Hematopoietic multipotent progenitor cell treated with erythropoietin and hydrocortisone succinate and interleukin-3 and kit ligand, for 4 days (in vitro differentiated cells): ENCODE data around the gene NLRP14.

ENCODE experiments used
- DNase-seq: peaks from one replicate; pipeline ENCODE4 v3.0.0-alpha.2; 2015

Gene NLRP14

DNA sequence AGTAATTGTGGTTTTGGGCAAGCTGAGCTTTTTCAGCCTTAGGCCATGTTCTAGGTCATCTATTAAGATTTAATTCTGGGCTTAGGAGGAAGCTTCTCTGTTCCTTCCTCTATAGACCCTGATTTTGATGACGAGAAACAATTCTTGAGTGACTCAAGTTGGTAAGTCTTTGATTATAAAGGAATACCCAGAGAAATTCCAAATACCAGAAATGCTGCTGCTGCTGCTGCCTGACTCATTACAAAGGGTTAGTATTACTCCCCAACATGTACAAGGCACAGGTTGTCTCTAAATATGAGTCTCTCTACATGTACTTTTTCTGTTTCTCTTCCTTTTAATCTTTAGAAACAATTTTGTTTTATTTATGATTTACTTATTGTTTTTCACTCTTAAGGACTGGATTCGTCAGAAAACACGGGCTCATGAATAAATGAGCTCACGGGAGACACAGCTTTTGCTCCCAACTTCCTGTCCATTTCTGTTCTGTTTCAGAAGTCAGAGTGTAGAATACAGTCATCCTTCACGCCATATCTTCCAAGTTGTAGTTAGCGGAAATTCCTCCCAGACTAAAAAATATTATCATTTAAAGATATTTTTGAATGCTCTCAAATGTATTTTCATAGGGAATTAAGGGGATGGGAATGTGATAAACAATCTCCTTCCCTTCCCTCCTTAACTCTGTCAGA, 36.7 kb downstream of the NLRP14 start:
- DNase-seq, result no peak

DNA sequence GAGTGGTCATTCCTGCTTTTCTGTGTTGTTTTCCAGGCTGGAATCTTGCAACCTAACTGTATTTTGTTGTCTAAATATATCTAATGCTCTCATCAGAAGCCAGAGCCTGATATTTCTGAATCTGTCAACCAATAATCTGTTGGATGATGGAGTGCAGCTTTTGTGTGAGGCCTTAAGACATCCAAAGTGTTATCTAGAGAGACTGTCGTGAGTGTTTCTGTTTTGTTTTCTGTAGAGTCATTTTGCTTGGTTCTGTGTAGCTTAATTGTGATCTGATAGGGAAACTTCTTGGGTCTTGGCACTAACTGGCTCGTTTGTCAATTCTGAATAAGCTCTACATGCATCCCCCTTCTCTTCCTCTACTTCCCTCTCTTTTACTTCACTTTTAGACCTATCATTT, 37.4 kb downstream of the NLRP14 start:
- no peak for DNase-seq

DNA sequence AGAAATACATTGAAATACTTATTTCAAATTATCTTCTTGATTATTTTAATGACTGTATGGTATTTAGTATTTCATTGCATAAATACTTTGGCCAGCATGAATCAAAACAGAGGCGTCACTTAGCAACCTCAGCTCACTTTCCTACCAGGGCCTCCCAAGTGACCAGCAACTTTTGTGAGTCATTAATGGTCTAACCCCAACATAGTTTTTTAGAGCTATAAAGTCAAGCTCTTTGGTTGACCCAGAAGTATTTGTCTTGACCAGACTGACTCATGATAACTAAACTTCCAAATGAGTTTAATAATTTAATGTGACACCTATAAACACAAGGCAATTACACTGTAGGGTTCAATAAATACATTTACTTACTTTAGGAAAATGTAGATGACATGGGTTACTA, 40.6 kb downstream of the NLRP14 start:
- DNase-seq, result no peak

DNA sequence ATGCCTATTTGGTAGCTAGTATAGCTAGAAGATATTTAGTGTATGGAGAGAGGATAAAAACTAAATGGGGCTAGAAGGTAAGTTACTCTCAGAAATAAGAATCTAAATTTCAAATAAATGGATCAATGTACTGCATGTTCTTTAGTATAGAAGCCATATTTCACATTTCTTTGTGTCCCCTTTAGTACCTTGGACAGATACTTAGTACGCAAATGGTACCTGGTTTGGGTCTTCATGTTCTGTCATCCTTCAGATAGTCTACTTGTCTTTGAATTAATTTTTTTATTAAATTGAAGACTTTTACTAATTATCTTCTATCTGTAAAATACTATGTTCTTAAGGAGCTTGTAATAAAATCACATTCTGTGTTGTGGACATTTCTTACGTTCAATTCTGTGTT, 42.3 kb downstream of the NLRP14 start:
- no peak for DNase-seq

DNA sequence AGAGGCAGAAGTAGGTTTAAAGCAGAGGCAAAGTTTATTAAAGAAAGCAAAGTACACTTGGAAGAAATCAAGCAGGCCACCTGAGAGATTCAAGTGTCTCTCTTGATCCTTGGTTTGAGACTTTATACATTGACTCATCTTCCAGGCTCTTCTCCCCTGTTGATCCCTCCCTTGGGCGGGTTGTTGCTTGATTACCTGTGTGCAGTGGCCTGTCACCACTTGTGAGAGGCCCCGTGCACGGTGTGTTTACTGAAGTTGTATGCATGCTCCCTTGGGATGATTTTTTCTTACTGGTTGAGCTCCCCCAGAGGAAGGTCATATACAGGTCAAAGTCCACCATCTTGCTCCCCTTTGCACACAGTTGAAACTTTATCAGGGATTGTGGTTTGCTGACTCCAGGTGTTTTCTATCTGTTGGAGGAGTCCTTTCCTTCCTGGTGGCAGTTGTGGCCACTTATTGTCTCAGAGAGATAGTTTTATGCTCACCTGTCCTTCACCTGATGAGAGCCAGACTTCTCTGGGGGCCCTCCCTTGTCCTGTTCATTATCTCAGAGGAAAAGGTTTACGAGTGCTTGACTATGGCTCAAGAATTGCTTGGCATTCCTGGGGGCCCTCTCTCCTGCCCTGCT, 52.2 kb downstream of the NLRP14 start:
- DNase-seq, result no peak

DNA sequence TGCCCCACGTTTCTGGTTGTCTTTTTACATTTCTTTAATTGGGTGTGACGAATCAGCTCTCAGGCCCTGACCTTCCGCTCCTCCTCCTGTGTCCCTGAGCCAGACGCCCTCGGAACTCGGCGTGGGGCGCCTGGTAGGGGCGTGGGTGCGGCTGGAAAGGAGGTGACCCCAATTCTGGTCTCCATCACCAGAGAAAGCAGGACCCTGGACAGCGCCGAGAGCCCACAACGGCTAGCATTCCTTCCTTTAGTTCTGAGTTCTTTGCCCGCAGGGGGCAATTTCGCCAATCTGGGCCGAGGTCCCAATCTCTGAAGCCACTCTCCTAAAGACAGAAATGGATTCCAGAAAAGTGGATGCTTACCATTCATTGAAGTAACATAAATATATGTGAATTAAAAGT, 56.8 kb downstream of the NLRP14 start:
- DNase-seq, result peak; percentile 14

DNA sequence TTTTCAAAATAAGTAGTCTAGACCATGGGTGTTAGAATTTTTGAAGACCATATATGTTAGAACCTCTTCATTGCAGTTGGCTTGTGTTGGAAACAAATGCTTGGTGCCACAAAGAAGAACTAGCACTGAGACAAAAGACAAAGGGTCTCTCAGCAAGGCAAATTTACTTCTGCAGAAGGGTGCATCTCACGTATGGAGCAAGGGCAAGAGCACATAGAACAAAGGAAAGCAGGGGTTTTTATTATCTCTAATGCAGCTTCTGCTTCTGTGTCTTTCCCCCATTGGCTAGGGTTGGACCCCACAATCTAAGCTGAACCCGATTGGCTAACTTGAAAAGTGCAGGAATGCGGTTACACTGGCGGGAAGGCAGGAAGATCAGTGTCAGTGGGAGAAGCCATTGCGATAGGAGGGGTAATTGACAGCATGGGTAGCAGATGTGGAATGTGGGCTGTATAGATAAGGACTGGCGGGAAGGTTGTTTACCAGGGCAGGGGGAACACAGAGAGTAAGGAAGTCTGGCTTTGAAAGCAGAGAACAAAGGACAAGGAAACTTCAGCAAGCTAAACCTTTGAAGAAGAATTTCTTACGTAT, 59.4 kb downstream of the NLRP14 start:
- no peak for DNase-seq

DNA sequence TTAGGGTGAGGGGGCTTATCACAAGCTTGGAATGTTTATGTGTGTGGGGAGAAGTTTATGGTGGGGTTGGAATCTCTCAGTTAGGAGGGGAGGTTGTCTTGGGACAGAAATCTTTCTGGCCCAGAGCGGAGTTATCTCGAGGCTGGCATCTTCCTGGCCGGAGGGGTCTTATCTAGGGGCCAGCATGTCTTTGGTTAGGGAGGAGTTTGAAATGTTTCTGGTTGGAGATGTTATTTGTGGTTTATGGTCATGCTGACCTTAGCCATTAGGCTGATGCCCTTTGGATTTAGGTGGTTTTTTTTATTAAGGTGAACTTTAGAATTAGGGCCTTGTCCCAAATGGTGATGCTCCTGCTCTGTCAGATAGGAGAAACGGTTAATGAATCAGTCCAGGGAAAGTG, 60.6 kb downstream of the NLRP14 start:
- DNase-seq, result no peak

DNA sequence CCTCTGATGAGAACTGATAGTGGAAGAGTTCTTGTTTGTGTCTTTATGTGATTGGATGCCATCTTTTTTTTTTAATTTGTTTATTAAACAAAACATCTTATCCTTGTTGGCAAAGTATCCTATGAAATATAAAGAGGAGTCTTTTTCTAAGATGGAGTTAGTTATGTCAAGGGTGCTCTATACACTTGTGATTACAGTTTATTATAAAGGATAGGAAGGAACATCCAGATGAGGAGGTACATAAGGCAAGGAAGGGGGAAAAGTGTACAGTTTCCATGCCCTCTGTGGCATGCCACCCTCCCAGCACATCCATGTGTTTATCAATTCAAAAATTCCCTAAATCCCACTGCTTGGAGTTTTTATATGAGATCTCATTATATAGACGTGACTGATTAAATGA, 61.2 kb downstream of the NLRP14 start:
- no peak for DNase-seq

DNA sequence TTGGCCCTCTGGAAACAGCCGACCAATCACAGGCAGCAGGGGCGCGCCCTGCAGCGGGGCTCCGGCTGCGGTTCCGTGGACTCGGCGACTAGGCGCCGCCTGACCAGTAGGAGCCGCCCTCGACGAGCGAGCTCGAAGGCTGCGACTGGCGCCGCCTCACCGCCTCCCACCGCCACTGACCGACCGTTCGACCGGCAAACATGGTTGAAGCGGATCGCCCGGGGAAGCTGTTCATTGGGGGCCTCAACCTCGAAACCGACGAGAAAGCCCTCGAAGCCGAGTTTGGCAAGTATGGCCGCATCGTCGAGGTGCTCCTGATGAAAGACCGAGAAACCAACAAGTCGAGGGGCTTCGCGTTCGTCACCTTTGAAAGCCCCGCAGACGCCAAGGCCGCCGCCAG, 68.6 kb downstream of the NLRP14 start, which contains the start of gene RBMXL2:
RBMXL2 (plus strand) TSS at position 78 of the 400 bp plus-strand sequence; CDS start at position 201, 123 bp downstream.
- no peak for DNase-seq

DNA sequence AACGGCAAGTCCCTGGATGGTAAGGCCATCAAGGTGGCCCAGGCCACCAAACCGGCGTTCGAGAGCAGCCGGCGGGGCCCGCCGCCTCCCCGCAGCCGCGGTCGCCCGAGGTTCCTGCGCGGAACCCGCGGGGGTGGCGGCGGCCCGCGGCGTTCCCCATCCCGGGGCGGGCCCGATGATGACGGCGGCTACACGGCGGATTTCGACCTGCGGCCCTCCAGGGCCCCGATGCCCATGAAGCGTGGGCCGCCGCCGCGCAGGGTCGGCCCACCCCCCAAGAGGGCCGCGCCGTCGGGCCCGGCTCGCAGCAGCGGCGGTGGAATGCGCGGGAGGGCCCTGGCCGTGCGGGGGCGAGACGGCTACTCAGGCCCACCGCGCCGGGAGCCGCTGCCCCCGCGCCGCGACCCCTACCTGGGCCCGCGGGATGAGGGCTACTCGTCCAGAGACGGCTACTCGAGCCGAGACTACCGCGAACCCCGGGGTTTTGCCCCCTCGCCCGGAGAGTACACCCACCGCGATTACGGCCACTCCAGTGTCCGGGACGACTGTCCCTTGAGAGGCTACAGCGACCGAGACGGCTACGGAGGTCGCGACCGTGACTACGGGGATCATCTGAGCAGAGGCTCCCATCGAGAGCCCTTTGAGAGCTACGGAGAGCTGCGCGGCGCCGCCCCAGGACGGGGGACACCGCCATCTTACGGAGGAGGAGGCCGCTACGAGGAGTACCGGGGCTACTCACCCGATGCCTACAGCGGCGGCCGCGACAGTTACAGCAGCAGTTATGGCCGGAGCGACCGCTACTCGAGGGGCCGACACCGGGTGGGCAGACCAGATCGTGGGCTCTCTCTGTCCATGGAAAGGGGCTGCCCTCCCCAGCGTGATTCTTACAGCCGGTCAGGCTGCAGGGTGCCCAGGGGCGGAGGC, 69.3 kb downstream of the NLRP14 start:
- DNase-seq, result no peak

DNA sequence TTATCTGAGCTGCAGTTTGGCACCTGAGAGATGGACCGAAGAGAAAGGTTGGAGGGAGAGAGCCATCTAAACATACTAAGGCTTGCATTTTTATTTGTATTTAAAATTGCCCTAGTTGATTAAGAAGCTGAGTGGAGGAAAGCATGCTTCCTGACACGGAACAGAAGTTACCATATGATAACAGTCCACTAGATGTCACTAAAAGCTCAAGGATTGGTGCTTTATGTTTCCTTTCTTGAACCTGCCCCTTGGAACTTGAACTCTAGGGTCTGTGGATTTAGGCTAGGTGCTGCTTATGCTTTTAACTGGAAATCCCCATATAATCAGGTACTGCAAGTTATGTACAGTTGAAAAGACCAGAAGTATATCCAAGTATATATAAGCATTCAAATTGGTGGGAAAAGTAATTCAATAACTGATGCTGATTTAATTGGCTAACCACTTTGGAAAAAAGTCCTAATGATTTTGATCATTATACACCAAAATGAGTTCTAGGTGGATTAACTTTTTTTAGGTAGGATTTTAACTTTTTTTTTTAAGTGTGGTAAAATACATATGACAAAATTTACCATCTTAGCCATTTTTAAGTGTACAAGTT, 78.1 kb downstream of the NLRP14 start:
- peak; percentile 80 for DNase-seq

DNA sequence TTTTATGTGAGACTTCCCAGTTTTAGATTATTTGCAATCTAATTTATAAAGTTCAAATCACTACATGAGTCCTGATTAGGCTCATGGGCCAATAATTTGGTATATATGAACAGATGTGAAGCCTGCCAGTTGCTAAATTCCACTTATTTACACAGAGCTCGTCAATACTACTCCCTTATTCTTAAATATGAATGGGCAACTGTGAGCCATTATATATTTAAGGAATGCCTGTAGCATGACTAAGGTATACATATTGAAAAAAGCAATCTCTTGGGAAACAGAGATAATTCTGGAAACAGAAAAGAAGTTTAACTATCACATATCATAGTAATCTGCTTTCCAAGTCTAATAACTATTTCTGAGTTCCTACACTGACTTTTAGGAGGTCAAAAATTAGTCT, 95.5 kb downstream of the NLRP14 start:
- DNase-seq, result no peak

DNA sequence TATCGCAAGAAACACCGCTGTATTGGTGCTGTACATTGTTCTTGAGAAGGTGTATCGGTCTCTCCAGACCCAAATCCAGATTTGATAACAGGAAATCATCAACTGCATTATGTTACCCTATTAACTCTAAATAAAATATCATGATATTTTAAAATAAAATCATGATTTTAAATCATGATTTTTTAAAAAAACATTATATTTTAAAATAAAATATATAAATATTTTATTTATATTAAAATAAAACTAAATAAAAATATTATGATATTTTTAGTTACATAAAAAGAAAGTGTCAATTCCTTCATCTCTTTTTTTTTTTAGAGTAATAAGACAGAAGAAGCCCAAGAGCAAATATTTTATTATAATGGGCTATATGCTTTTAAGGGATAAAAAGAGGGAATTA, 96.1 kb downstream of the NLRP14 start:
- DNase-seq, result no peak
